Tibial nerve (tissue), 4 donors: Measurements from ENCODE around the gene PSMB11. TPM values are rescaled to one million over a fixed set of nuclear protein-coding genes. Genes with fewer than 3 reads are reported as not detected.

ENCODE experiments used
- DNase-seq, 2 donors: peaks; one replicate each; pipeline ENCODE4 v3.0.0-alpha.2; 2019; ENCODE audit warnings: low spot score in 2 of 2
- H3K27ac ChIP-seq, 4 donors: fragments of 200-600 bp; sonication (generic) in 3 of 4; one replicate each; pipeline ENCODE4 v1.5.1; 2017 to 2019; ENCODE audit warnings: mild to moderate bottlenecking in 1 of 4
- H3K27me3 ChIP-seq, 2 donors: fragments of 200-600 bp; sonication (generic) in 1 of 2; one replicate each; pipeline versions ENCODE4 v1.5.1 to v1.6.0; 2017 to 2019
- H3K36me3 ChIP-seq, 3 donors: fragments of 200-600 bp; sonication (generic); one replicate each; pipeline ENCODE4 v1.5.1; 2018 to 2019
- H3K4me1 ChIP-seq, 4 donors: fragments of 200-600 bp; sonication (generic) in 3 of 4; one replicate each; pipeline ENCODE4 v1.5.1; 2017 to 2019
- H3K4me3 ChIP-seq, 4 donors: fragments of 200-600 bp; sonication (generic) in 3 of 4; one replicate each; pipeline ENCODE4 v1.5.1; 2017 to 2019; ENCODE audit warnings: mild to moderate bottlenecking in 1 of 4, moderate library complexity in 1 of 4
- H3K9me3 ChIP-seq, 4 donors: fragments of 200-600 bp; sonication (generic) in 3 of 4; one replicate each; pipeline ENCODE4 v1.5.1; 2017 to 2019
- EP300 ChIP-seq, 2 donors: sonication (generic); formaldehyde crosslinking; IDR thresholded peaks; one replicate each; pipeline ENCODE4 v1.6.1; 2017; ENCODE audit warnings: antibody characterized with exemption in 2 of 2, mild to moderate bottlenecking in 1 of 2
- POLR2A ChIP-seq, 2 donors: fragments of 450-650 bp; IDR thresholded peaks; one replicate each; pipeline ENCODE4 v1.6.1; 2017; ENCODE audit warnings: antibody characterized with exemption in 2 of 2, mild to moderate bottlenecking in 2 of 2, moderate library complexity in 2 of 2
- WGBS, 2 donors: methylation state at CpG; one replicate each; pipeline ENCODE4 v1.1.5; 2018; 5-methylcytosine and 5-hydroxymethylcytosine counted together
- total RNA-seq, 4 donors: library from RNA; depleted of rRNA; stranded (reverse); fragments of >200 nt; gene quantifications; one replicate each; pipeline ENCODE4 v1.1.0, GENCODE V29; 2016
- TF ChIP-seq, protein P1 (sequence below), 5 experiments: fragments of 200-600 bp in 3 of 5; fragments of 450-650 bp in 2 of 5; sonication (generic) in 3 of 5; IDR thresholded peaks; one replicate each; pipeline ENCODE4 v1.5.1; 2016 to 2019; ENCODE audit warnings: antibody characterized with exemption in 5 of 5, mild to moderate bottlenecking in 3 of 5, moderate library complexity in 2 of 5

PSMB11 gene
- total RNA-seq, 4 donors from 2014 or later = not detected

DNA sequence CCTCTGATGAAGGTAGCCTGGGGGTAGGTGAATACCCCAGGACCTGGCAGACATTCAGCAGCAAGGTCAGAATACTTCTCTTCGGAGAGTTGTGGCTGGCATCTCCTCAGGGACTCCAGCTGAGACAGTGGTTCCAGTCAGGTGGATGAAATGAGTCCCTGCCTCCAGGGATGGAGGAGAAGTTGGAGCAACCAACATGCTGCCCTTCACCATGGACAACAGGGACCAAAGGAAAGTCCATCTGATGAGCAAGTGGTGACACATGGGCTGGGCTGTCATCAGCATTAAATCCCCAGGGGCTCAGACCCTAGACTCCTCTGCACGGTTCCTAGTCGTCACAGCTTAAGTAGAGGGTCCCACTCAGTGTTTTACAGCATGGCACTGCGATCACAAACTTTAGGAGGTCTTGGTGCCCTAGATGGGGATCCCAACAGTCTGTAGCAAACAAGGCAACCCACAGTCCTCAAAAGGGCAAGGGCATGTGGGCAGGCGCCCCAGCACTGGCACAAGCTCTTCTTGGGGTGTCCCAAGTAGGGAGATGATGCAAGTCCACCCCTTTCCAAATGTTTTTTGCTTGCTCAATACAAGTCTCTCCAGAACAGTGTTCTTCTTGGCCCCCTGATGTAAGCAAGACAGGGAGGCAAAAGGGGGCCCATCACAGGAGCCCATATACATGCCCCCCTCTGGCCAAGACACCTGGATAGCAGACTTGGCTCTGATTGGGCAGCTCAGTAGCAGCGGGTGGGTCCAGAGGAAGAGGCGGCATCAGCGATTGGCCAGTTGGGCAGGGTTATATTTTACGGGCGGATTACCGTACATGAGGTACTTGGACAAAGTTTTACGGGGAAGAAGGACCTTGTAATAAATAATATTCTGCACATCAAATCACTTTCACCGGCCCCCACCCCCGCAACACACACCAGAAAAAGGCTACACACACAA, 26.1 kb downstream of the PSMB11 start:
- Histone ChIP-seq H3K4me3 (no peak overlapping the region), H3K36me3 (peaks cover 5 to 67% (median 29%) of the 10 kb centered on the region in 3 donors), H3K27me3 (no peaks in the 10 kb centered on the region), H3K27ac (peak overlapping the region in 1 of 4 donors; percentile 17), H3K9me3 (no peaks in the 10 kb centered on the region), H3K4me1 (peaks cover 0 to 45% (median 22%) of the 10 kb centered on the region in 4 donors)
- WGBS, 2 donors = 72 to 75% methylated on average over 14 of the region's 14 CpGs
- TF ChIP-seq EP300 (IDR thresholded peaks at IDR 0.05) = no peak
- TF ChIP-seq, protein P1, sequence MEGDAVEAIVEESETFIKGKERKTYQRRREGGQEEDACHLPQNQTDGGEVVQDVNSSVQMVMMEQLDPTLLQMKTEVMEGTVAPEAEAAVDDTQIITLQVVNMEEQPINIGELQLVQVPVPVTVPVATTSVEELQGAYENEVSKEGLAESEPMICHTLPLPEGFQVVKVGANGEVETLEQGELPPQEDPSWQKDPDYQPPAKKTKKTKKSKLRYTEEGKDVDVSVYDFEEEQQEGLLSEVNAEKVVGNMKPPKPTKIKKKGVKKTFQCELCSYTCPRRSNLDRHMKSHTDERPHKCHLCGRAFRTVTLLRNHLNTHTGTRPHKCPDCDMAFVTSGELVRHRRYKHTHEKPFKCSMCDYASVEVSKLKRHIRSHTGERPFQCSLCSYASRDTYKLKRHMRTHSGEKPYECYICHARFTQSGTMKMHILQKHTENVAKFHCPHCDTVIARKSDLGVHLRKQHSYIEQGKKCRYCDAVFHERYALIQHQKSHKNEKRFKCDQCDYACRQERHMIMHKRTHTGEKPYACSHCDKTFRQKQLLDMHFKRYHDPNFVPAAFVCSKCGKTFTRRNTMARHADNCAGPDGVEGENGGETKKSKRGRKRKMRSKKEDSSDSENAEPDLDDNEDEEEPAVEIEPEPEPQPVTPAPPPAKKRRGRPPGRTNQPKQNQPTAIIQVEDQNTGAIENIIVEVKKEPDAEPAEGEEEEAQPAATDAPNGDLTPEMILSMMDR (IDR thresholded peaks at IDR 0.05) = no peak
- TF ChIP-seq POLR2A (IDR thresholded peaks at IDR 0.05) = no peak
- no peak for DNase-seq

GRCh38 chr14:23068789-23069412, 26.9 kb downstream of the PSMB11 start:
- TF ChIP-seq, protein P1 (IDR thresholded peaks at IDR 0.05) = peak; percentile 93 to 97 (median 95)
- TF ChIP-seq EP300 (IDR thresholded peaks at IDR 0.05) (no peak), POLR2A (IDR thresholded peaks at IDR 0.05) (no peak)
- Histone ChIP-seq H3K27ac (peak overlapping the region in 1 of 4 donors; percentile 17), H3K27me3 (no peaks in the 10 kb centered on the region), H3K4me1 (peaks cover 0 to 45% (median 22%) of the 10 kb centered on the region in 4 donors), H3K4me3 (no peak overlapping the region), H3K9me3 (no peaks in the 10 kb centered on the region), H3K36me3 (peaks cover 5 to 67% (median 21%) of the 10 kb centered on the region in 3 donors)
- DNase-seq = peak; percentile 53 to 89
- 27 to 29% methylated on average over 8 of the region's 8 CpGs for WGBS, 2 donors

DNA sequence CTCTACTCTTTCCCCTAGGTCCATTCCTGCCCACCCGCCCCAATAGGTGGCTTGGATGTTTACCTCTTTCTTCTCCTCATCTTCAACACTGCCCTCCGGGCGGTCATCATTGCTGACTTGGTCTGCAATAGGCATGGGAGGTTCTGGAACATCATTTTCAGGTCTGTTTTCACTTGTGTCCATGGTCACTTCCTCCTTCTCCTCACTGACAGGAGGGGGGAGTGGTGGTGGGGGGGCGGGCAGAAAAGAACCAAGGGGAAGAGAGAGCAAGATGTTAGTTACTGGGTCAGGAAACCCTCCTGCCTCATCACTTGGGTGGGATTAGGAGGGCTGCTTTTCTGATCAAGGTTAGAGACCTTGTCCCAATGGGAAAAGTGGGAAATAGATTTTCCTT, 27.4 kb downstream of the PSMB11 start:
- no peak for DNase-seq
- Histone ChIP-seq H3K27me3 (no peaks in the 10 kb centered on the region), H3K4me1 (peaks cover 0 to 45% (median 22%) of the 10 kb centered on the region in 4 donors), H3K4me3 (no peak overlapping the region), H3K36me3 (peaks cover 0 to 67% (median 16%) of the 10 kb centered on the region in 3 donors), H3K27ac (no peak overlapping the region), H3K9me3 (no peaks in the 10 kb centered on the region)
- TF ChIP-seq EP300 (IDR thresholded peaks at IDR 0.05) (no peak), POLR2A (IDR thresholded peaks at IDR 0.05) (no peak)
- TF ChIP-seq, protein P1 (IDR thresholded peaks at IDR 0.05) = no peak
- WGBS, 2 donors = 80 to 83% methylated on average over 4 of the region's 4 CpGs

DNA sequence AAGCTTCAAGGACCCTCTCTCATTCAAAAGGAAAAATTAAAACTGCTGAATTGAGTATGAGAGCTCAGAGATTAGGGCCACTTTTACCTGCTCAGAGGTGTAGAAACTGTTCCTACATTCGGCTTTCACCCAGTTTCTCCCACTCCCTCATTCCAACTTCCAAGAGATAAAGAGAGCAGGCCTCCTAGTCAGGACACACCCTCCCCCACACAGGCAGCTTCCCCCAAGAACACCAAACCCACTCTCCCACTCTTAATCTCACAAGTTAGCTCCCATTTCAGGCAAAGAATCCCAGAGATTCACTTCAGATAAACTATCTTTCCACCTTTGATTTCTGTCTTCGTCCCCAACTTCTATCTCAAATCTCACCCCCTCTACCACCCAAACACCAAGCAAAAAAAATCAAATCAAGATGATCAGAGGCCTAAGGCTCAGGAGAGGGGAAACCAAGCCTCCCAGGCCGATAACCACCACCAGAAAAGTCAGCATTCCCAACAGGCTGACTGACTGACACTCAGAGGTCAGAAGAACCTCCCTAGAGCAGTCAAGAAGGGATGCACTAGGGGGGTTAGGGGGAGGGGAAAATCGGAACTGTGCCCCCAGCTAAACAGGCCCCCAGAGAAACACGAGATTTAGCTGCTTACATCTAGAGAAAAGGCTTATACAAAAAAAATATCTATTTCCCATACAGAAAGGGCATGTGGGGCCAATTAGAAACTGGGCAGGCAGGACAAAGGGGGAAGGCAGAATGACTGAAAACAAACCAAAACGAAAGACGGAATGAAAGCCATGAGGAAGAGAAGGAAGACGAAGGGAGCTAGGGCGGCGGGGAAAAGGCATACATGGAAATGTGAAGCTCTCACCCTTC, 28.5 kb downstream of the PSMB11 start:
- Histone ChIP-seq H3K4me3 (peak overlapping the region; percentile 41 to 68 (median 60)), H3K27ac (peak overlapping the region; percentile 69 to 91 (median 80)), H3K9me3 (no peaks in the 10 kb centered on the region), H3K36me3 (peaks cover 0 to 67% (median 13%) of the 10 kb centered on the region in 3 donors), H3K27me3 (no peaks in the 10 kb centered on the region), H3K4me1 (peaks cover 0 to 45% (median 22%) of the 10 kb centered on the region in 4 donors)
- WGBS, 2 donors = 6 to 8% methylated on average over 10 of the region's 10 CpGs
- TF ChIP-seq POLR2A (IDR thresholded peaks at IDR 0.05) = no peak
- TF ChIP-seq, protein P1 (IDR thresholded peaks at IDR 0.05) = no peak
- no peak for TF ChIP-seq EP300 (IDR thresholded peaks at IDR 0.05)
- no peak for DNase-seq
